ENCODE data around the gene PPP1R1B.
A peak's percentile ranks its signal among the peaks of the same experiment; 100 is the strongest.

The PPP1R1B gene

GRCh38 chr17:39658346-39658745 lies 31.6 kb downstream of the PPP1R1B start:
- no peak for DNase-seq

DNA sequence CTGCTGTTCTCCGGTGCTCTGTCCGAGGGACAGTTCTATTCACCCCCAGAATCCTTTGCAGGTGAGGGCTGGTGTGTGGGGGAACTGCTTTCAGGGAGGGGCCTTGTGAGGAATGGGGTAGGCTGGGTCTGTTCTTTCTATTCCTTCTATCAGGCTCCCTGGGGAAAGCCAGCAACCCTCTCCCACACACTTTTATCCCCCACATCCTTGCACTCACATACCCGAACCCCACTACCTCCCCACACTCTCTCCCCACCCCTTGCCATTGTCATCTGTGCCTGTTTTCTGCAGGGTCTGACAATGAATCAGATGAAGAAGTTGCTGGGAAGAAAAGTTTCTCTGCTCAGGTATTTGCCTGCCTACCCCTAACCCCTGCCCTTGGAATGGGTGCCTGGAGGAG lies 32.0 kb downstream of the PPP1R1B start:
- no peak for DNase-seq

GRCh38 chr17:39659279-39660010 lies 32.7 kb downstream of the PPP1R1B start:
- DNase-seq = no peak

DNA sequence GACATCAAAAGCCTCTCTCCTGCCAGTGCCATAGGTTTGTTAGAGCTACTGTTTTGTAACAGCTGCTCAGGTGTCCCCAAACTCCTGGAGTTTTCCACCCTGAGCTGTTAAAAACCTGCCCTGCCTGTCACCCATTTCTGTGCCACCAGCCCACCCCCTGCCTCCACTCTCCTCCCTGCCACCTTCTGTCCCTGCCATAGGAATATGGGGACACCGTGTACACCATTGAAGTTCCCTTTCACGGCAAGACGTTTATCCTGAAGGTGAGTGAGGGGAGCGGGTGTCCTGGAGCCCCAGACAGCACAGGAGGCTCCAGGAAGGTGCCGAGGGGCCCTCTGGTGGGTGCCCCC lies 33.2 kb downstream of the PPP1R1B start:
- no peak for DNase-seq

DNA sequence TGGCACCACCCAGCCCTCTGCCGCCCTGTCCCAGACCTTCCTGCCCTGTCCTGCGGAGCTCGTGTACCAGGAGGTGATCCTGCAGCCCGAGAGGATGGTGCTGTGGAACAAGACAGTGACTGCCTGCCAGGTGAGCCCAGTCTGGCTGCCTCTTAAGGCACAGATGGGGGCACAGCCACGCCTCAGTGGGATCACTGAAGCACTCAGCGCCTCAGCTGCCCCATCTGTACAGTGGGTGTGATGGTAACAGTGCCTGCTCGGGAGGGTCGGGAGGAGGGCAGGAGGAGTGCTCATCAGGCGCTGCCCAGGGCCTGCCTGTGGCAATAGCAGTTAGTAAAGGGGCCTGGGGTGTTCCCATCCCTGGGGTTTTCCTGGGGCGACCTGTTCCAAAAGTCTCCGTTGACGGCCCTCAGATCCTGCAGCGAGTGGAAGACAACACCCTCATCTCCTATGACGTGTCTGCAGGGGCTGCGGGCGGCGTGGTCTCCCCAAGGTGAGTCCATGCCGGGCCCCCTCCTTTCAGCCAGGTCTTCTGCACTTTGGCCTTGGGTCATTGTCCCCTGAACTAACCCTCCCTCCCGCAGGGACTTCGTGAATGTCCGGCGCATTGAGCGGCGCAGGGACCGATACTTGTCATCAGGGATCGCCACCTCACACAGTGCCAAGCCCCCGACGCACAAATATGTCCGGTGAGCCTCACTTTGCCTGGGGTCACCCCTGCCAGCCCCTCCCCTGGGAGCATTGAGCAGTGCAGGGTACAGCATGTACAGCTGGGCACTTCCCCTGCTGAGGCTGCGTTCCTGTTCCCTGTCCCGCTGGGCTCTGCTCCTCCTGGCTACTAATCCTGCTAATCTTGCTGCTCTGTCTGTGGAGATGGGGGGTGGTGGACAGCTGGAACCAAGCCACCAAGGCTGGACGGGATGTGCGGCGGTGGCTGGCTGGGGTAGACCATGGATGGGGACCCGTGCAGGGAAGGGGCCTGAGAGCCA lies 33.9 kb downstream of the PPP1R1B start:
- DNase-seq = no peak

DNA sequence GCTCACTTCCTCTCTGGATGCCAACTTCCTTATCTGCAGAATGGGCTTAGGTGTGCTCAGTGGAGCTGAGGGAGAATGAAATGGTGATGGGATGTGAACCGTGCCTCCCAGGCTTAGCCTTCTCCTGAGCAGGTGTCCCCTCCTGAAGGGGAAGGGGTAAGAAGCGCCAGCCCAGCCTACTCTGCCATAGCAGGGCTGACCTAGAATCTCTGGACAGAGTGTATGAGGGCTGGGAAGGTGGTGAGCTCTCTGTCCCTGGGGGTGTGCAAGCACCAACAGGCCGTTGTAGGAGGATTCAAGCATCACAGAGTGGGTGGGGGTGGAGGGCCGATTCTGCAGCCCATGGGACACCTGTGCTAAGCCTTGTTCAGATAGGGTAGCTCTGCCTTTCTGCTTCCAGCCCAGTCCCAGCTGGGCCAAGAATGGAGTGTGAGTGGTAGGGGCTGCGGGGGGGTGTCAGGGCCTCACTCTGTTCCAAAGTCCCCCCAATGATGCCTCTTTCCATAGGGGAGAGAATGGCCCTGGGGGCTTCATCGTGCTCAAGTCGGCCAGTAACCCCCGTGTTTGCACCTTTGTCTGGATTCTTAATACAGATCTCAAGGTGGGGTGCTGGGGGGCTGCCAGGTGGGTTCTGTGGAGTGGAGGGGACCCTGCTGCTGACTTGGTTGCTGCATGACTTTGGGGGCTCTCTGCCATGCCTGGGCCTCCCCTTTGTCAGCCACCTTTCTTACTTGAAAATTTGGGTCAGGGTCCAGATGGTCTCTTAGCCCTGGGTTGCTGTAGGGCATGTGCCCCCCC lies 35.2 kb downstream of the PPP1R1B start:
- no peak for DNase-seq

GRCh38 chr17:39662551-39663339 lies 36.0 kb downstream of the PPP1R1B start:
- DNase-seq = no peak

DNA sequence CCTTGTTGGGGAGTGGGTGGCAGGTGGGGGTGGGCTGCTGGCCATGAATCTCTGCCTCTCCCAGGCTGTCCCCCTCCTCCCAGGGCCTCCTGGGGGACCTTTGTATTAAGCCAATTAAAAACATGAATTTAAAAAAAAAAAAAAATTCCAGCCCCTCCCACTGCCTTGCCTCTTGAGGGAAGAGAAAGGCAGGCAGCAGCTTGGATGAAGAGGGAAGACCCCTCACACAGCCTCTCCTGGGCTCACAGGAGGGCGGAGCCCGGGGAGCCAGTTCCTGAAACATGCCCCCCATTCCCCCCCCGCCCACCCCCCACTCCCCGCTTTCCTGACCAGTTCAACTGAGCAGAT lies 36.6 kb downstream of the PPP1R1B start:
- no peak for DNase-seq

GRCh38 chr17:39663688-39664580 lies 37.2 kb downstream of the PPP1R1B start:
- DNase-seq = no peak

GRCh38 chr17:39664581-39665561 lies 38.1 kb downstream of the PPP1R1B start, which contains the start of gene TCAP:
Gene TCAP (plus strand): TSS chr17:39665349. CDS start chr17:39665360, 11 bp downstream.
- no peak for DNase-seq

GRCh38 chr17:39665642-39666224 lies 39.0 kb downstream of the PPP1R1B start:
- DNase-seq = no peak

DNA sequence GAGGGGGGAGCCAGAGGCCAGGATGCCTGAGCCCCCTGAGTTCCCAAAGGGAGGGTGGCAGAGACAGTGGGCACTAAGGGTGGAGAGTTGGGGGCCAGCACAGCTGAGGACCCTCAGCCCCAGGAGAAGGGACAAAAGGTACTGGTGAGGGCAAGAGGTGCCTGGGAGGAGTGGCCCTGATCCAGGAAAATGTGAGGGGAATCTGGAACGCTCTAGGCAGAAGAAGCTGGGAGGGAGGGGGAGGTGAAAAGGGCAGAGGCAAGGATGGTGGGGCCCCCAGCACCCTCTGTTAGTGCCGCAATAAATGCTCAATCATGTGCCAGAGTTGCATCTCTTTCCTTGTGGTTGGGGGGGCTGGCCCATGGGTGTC lies 39.5 kb downstream of the PPP1R1B start:
- no peak for DNase-seq

DNA sequence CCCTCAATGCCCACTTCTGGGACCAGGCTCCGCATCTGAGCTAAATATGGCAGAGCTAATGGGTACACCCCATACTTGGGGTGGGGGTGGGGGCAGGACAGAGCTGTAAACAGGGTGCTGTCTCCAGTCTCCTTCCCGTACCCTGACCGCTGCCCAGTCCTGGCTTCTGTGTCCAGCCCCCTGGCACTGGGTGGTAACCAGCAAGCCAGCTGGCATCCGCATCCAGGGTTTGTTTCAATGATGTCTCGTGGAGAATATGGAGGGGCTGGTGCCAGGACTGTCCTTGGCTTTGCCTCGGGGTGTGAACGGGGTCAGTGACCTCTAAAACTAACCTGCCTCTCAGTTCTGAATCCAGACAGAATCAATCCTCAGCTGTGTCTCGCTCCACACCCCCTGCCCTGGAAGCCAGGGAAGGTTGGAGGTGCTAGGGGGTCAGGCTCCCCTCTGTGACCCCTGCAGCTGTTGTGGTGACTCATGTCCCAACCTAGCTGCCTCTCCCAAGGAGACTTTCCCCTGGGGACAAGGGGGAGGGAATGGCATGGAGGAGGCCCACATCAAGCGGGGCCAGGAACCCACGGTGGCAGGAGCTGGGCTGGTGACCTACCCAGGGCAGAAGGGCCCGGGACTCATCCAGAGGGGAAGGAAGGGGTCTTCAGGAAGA lies 40.0 kb downstream of the PPP1R1B start:
- no peak for DNase-seq

DNA sequence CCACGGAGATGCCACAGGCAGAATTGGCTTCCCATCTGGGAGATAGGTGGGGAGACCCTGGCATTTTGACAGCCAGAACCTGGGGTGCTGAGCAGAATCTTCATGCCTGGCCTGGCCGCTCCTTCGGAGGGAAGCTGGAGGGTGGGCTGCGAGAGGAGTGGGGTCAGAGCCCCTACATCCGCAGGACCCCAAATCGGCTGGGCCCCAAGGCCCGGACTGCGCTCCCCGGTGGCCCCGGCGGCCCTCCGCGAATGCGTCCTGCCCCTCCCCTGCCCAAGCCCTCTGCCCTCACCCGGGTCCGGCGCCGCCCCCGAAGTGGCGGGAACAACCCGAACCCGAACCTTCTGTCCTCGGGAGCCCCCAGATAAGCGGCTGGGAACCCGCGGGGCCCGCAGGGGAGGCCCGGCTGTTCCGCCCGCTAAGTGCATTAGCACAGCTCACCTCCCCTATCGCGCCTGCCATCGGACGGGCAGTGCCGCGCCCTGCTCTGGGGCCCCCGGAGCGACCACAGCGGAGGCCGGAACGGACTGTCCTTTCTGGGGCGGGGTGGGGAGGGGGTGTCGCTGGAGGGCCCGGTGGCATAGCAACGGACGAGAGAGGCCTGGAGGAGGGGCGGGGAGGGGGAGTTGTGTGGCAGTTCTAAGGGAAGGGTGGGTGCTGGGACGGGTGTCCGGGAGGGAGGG lies 40.7 kb downstream of the PPP1R1B start:
- DNase-seq = peak; percentile 35

GRCh38 chr17:39667945-39668924 lies 41.5 kb downstream of the PPP1R1B start, which contains the start of gene PNMT:
Gene PNMT (plus strand): TSS chr17:39668453. CDS start chr17:39668476, 23 bp downstream.
- peak; percentile 86 for DNase-seq

DNA sequence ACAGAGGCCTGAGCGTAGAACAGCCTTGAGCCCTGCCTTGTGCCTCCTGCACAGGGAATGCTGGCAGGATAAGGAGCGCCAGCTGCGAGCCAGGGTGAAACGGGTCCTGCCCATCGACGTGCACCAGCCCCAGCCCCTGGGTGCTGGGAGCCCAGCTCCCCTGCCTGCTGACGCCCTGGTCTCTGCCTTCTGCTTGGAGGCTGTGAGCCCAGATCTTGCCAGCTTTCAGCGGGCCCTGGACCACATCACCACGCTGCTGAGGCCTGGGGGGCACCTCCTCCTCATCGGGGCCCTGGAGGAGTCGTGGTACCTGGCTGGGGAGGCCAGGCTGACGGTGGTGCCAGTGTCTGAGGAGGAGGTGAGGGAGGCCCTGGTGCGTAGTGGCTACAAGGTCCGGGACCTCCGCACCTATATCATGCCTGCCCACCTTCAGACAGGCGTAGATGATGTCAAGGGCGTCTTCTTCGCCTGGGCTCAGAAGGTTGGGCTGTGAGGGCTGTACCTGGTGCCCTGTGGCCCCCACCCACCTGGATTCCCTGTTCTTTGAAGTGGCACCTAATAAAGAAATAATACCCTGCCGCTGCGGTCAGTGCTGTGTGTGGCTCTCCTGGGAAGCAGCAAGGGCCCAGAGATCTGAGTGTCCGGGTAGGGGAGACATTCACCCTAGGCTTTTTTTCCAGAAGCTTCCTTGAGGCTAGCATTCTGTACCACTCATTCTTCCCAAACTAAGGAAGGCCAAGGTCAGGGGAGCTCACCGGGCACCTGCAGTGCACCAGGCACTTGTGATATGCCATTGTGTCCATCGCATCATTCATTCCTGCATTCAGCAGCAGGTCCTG lies 43.4 kb downstream of the PPP1R1B start:
- no peak for DNase-seq

Measured in stimulated activated CD4-positive, alpha-beta T cell treated with anti-CD3 and anti-CD28 coated beads, Interleukin-15, amount 100 ng/mL, for 24 hours (primary cell).